ENCODE data around the gene ZNF407. TPM values are rescaled to one million over a fixed set of nuclear protein-coding genes. Genes with fewer than 3 reads are reported as not detected.

The ZNF407 gene
- total and polyA plus RNA-seq, 10 donors = 2.0 to 41.0 (median 26.3) TPM

DNA sequence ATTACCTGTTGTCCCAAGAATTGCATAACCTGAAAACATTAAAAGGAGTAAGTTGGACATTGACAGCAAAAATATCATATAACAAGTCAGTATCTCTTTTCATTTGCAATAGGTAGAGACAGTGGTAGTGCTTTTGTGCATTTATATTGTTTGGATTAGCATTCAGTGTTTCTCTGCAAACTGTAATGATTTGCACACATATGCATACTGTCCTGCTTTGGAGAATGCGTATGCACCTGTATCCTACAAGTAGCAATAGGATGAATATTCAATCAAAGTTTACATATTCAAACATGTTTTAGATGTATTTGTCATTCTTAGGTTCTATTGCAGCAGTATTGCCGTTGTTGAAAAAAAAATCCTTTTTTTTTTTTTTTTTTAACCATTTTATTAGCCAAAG is 201.9 kb downstream of the ZNF407 start:
- no peak overlapping the region for H3K4me3 ChIP-seq
- intact Hi-C loops (cut with DNase I; ENCODE audit: low total_unique reads) = no loop called here
- TF ChIP-seq, protein P1, sequence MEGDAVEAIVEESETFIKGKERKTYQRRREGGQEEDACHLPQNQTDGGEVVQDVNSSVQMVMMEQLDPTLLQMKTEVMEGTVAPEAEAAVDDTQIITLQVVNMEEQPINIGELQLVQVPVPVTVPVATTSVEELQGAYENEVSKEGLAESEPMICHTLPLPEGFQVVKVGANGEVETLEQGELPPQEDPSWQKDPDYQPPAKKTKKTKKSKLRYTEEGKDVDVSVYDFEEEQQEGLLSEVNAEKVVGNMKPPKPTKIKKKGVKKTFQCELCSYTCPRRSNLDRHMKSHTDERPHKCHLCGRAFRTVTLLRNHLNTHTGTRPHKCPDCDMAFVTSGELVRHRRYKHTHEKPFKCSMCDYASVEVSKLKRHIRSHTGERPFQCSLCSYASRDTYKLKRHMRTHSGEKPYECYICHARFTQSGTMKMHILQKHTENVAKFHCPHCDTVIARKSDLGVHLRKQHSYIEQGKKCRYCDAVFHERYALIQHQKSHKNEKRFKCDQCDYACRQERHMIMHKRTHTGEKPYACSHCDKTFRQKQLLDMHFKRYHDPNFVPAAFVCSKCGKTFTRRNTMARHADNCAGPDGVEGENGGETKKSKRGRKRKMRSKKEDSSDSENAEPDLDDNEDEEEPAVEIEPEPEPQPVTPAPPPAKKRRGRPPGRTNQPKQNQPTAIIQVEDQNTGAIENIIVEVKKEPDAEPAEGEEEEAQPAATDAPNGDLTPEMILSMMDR (IDR thresholded peaks at IDR 0.05 in 8 of 11, conservative IDR thresholded peaks at IDR 0.05 in 3 of 11) = no peak
- TF ChIP-seq POLR2AphosphoS5 (IDR thresholded peaks at IDR 0.05) = no peak
- no peak for TF ChIP-seq POLR2A (IDR thresholded peaks at IDR 0.05)
- H3K36me3 ChIP-seq = no peaks in the 10 kb centered on the region
- peaks cover 0 to 26% (median 15%) of the 10 kb centered on the region in 6 donors for H3K4me1 ChIP-seq
- H3K27me3 ChIP-seq (replicated peaks in 1 of 7) = no peaks in the 10 kb centered on the region
- DNase-seq = no peak
- no peak overlapping the region for H3K27ac ChIP-seq
- 92 to 100% (median 99%) methylated on average over 2 of the region's 2 CpGs for WGBS, 5 donors
- H3K9me3 ChIP-seq = no peaks in the 10 kb centered on the region

DNA sequence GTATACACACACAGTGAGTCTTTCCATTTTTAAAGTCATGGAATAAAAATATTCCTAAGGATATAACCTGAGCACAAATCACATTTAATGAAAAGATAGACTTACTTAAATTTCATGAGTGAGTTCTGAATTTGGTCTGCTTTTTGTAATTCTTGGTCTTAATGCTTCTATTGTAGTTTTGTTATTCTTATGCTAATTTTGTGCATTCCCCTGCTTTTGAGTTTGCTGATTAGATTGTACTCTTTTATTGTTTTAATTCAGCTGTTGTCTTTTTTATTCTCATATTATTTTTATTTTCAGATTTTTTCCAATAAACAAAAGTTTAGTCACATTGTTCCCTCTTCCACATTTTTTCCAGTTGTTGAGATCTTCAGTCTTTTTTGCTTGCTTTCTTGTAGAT is 202.4 kb downstream of the ZNF407 start:
- DNase-seq = no peak
- intact Hi-C loops (cut with DNase I; ENCODE audit: low total_unique reads) = no loop called here
- Histone ChIP-seq H3K27me3 (replicated peaks in 1 of 7) (no peaks in the 10 kb centered on the region), H3K9me3 (no peaks in the 10 kb centered on the region), H3K36me3 (no peaks in the 10 kb centered on the region), H3K4me3 (no peak overlapping the region), H3K27ac (no peak overlapping the region), H3K4me1 (peaks cover 0 to 26% (median 15%) of the 10 kb centered on the region in 6 donors)
- TF ChIP-seq POLR2A (IDR thresholded peaks at IDR 0.05) = no peak
- TF ChIP-seq, protein P1 (IDR thresholded peaks at IDR 0.05 in 8 of 11, conservative IDR thresholded peaks at IDR 0.05 in 3 of 11) = no peak
- no peak for TF ChIP-seq POLR2AphosphoS5 (IDR thresholded peaks at IDR 0.05)

DNA sequence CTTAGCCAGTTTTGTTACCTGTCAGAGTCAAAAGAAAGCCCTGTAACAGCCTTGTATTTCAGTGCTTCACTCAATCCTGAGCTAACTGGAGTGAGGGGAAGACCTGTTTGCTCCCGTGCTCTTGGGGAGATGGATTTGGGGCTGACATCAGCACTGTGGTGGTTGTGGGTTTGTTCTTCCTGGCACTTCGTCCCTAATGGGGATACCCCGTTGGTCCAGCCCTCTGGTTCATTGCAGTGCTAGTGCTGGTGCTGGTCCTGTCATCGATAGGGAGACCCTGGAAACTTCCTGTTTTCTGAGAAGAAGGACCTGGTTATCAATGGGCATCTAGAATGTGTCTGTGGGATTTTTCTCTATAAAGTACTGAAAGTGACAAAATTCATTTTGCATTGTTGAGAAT is 205.4 kb downstream of the ZNF407 start:
- H3K27ac ChIP-seq = no peak overlapping the region
- 66 to 82% (median 79%) methylated on average over 4 of the region's 4 CpGs for WGBS, 5 donors
- no peaks in the 10 kb centered on the region for H3K36me3 ChIP-seq
- peaks cover 0 to 21% (median 12%) of the 10 kb centered on the region in 6 donors for H3K4me1 ChIP-seq
- TF ChIP-seq, protein P1 (IDR thresholded peaks at IDR 0.05 in 8 of 11, conservative IDR thresholded peaks at IDR 0.05 in 3 of 11) = no peak
- TF ChIP-seq POLR2AphosphoS5 (IDR thresholded peaks at IDR 0.05) = no peak
- TF ChIP-seq POLR2A (IDR thresholded peaks at IDR 0.05) = no peak
- H3K27me3 ChIP-seq (replicated peaks in 1 of 7) = no peaks in the 10 kb centered on the region
- H3K4me3 ChIP-seq = no peak overlapping the region
- intact Hi-C loops (cut with DNase I; ENCODE audit: low total_unique reads) = no loop called here
- no peaks in the 10 kb centered on the region for H3K9me3 ChIP-seq
- no peak for DNase-seq

DNA sequence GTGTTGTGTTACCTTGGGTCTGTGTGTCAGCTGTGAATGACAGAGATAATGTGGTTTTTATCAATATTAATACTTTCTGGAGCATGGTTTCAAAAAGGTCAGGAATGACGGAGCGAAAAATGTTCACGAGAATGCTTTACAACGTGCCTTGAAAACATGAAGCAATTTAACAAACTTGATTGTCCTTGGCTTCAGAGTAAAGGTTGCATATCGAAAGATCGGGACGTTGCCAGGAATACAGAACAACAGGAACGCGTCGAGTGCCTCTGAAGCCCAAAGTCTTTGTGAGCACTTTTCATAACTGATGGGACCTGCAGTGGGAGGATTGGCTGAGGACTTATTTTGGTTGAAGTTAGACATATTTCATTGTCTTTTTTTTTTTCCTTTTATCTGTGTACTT is 206.1 kb downstream of the ZNF407 start:
- Histone ChIP-seq H3K4me3 (peak overlapping the region in 1 of 8 donors; percentile 14), H3K27ac (no peak overlapping the region)
- 71 to 86% (median 80%) methylated on average over 10 of the region's 10 CpGs for WGBS, 5 donors

More for the DNA sequence above, 206.1 kb downstream of the ZNF407 start:
- no peaks in the 10 kb centered on the region for H3K36me3 ChIP-seq
- no peaks in the 10 kb centered on the region for H3K27me3 ChIP-seq (replicated peaks in 1 of 7)
- intact Hi-C loops (cut with DNase I; ENCODE audit: low total_unique reads) = no loop called here
- peaks cover 0 to 14% (median 6%) of the 10 kb centered on the region in 6 donors for H3K4me1 ChIP-seq
- H3K9me3 ChIP-seq = no peaks in the 10 kb centered on the region
- no peak for DNase-seq
- TF ChIP-seq POLR2AphosphoS5 (IDR thresholded peaks at IDR 0.05) = no peak
- no peak for TF ChIP-seq POLR2A (IDR thresholded peaks at IDR 0.05)
- TF ChIP-seq, protein P1 (IDR thresholded peaks at IDR 0.05 in 8 of 11, conservative IDR thresholded peaks at IDR 0.05 in 3 of 11) = no peak
